ENCODE measurements around the gene TMC7.

GRCh38 chr16:19006446-19007315 lies 22.9 kb downstream of the TMC7 start:
- TF ChIP-seq CTCF (IDR thresholded peaks at IDR 0.05) = no peak
- TF ChIP-seq POLR2A (IDR thresholded peaks at IDR 0.05) = no peak

Data from esophagus squamous epithelium (tissue), 4 donors.